Putamen (tissue), 1 donor: ENCODE data around the gene PRSS8.
"Not testable (repeated sequence)": the region's sequence is repeated elsewhere in the genome, so short reads cannot be mapped to it uniquely, and the experiment has no call there.

Experiments used
- DNase-seq: peaks from one replicate; pipeline ENCODE4 v3.0.0-alpha.2; 2016; ENCODE audit warnings: low spot score

PRSS8 gene

GRCh38 chr16:31135535-31136286 is at the start of gene PRSS8:
PRSS8 (minus strand) TSS chr16:31135727; CDS start chr16:31135498, 229 bp downstream.
- DNase-seq: no peak

- no peak for DNase-seq
Observed at GRCh38 chr16:31184888-31185287, 49.4 kb upstream of the PRSS8 start.

- DNase-seq: no peak
Observed at GRCh38 chr16:31183432-31184428, 48.2 kb upstream of the PRSS8 start.

GRCh38 chr16:31182391-31182790 is 46.9 kb upstream of the PRSS8 start:
- DNase-seq: no peak

GRCh38 chr16:31181102-31181830 is 45.7 kb upstream of the PRSS8 start:
- peak; percentile 22 for DNase-seq

- peak; percentile 94 for DNase-seq
Observed at GRCh38 chr16:31179747-31180459, 44.4 kb upstream of the PRSS8 start, which contains the start of gene FUS. FUS (plus strand) TSS chr16:31180139; CDS start chr16:31180215, 76 bp downstream.

GRCh38 chr16:31179219-31179746 is 43.8 kb upstream of the PRSS8 start:
- DNase-seq: no peak

- DNase-seq: no peak
Observed at GRCh38 chr16:31177136-31177535, 41.6 kb upstream of the PRSS8 start.

- not testable (repeated sequence) for DNase-seq
Observed at GRCh38 chr16:31170048-31170447, 34.5 kb upstream of the PRSS8 start.

GRCh38 chr16:31168848-31169247 is 33.3 kb upstream of the PRSS8 start:
- DNase-seq: no peak

GRCh38 chr16:31167315-31167714 is 31.8 kb upstream of the PRSS8 start:
- DNase-seq: no peak

- DNase-seq: no peak
Observed at GRCh38 chr16:31157136-31157535, 21.6 kb upstream of the PRSS8 start.

- not testable (repeated sequence) for DNase-seq
Observed at GRCh38 chr16:31150976-31151375, 15.4 kb upstream of the PRSS8 start.

- DNase-seq: no peak
Observed at GRCh38 chr16:31149894-31150890, 14.7 kb upstream of the PRSS8 start, which contains the start of gene PRSS36. PRSS36 (minus strand) TSS chr16:31150066; CDS start chr16:31150035, 31 bp downstream.

- DNase-seq: no peak
Observed at GRCh38 chr16:31149332-31149731, 13.8 kb upstream of the PRSS8 start.

- no peak for DNase-seq
Observed at GRCh38 chr16:31148896-31149295, 13.4 kb upstream of the PRSS8 start.

- no peak for DNase-seq
Observed at GRCh38 chr16:31148281-31148728, 12.8 kb upstream of the PRSS8 start.

GRCh38 chr16:31147574-31147973 is 12.0 kb upstream of the PRSS8 start:
- no peak for DNase-seq

- DNase-seq: no peak
Observed at GRCh38 chr16:31145398-31145990, 10.0 kb upstream of the PRSS8 start.
